Activated gamma-delta T cell treated with Interleukin-2 at 50 U/mL for 16 hours (primary cell): Measurements from ENCODE around the gene PATZ1.

Experiments
- DNase-seq: peaks from one replicate; pipeline ENCODE4 v3.0.0-alpha.2; 2020

PATZ1 gene

DNA sequence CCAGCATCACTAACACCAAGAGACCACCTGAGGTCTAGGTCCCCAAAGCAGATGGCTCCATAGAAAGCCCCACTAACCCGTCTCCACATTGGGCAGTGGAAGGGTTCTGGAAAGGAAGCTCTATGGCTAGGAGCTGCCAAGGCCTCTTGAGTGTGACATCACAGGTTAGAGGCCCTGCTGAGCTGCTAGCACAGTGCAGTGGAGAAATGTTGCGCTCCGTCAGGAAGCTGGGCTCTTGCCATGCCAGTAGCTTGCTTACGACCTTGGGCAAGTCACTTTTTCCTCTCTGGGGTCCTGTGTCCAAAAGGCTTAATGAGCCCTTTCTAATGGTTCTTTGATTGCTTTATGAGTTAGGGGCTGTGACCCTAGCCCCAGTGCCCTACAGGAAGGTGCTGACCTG lies 64.4 kb downstream of the PATZ1 start:
- no peak for DNase-seq

DNA sequence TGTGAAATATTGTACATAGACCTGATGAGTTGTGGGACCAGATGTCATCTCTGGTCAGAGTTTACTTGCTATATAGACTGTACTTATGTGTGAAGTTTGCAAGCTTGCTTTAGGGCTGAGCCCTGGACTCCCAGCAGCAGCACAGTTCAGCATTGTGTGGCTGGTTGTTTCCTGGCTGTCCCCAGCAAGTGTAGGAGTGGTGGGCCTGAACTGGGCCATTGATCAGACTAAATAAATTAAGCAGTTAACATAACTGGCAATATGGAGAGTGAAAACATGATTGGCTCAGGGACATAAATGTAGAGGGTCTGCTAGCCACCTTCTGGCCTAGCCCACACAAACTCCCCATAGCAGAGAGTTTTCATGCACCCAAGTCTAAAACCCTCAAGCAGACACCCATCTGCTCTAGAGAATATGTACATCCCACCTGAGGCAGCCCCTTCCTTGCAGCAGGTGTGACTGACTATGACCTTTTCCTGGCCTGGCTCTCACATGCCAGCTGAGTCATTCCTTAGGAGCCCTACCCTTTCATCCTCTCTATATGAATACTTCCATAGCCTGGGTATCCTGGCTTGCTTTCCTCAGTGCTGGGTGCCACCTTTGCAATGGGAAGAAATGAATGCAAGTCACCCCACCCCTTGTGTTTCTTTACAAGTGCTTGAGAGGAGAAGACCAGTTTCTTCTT lies 66.2 kb downstream of the PATZ1 start:
- no peak for DNase-seq

DNA sequence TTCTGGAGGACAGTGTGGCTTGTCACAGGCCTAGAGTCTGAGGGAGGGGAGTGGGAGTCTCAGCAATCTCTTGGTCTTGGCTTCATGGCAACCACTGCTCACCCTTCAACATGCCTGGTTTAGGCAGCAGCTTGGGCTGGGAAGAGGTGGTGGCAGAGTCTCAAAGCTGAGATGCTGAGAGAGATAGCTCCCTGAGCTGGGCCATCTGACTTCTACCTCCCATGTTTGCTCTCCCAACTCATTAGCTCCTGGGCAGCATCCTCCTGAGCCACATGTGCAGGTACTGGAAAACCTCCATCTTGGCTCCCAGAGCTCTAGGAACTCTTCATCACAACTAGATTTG lies 66.8 kb downstream of the PATZ1 start:
- DNase-seq: no peak

DNA sequence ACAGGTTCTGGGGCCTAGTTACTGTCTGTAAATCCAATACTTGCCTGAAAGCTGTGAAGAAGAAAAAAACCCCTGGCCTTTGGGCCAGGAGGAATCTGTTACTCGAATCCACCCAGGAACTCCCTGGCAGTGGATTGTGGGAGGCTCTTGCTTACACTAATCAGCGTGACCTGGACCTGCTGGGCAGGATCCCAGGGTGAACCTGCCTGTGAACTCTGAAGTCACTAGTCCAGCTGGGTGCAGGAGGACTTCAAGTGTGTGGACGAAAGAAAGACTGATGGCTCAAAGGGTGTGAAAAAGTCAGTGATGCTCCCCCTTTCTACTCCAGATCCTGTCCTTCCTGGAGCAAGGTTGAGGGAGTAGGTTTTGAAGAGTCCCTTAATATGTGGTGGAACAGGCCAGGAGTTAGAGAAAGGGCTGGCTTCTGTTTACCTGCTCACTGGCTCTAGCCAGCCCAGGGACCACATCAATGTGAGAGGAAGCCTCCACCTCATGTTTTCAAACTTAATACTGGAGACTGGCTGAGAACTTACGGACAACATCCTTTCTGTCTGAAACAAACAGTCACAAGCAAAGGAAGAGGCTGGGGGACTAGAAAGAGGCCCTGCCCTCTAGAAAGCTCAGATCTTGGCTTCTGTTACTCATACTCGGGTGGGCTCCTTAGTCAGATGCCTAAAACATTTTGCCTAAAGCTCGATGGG lies 67.4 kb downstream of the PATZ1 start:
- DNase-seq: peak; percentile 45

DNA sequence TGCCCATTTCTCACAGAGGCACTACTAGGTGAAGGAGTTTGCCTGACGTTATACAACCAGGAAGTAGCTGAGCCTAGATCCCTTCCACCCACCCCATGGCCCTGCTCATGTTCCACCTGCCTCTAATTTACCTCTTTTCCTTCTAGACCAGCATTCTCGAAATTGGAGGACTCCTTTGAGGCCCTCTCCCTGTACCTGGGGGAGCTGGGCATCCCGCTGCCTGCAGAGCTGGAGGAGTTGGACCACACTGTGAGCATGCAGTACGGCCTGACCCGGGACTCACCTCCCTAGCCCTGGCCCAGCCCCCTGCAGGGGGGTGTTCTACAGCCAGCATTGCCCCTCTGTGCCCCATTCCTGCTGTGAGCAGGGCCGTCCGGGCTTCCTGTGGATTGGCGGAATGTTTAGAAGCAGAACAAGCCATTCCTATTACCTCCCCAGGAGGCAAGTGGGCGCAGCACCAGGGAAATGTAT lies 68.0 kb downstream of the PATZ1 start:
- no peak for DNase-seq

DNA sequence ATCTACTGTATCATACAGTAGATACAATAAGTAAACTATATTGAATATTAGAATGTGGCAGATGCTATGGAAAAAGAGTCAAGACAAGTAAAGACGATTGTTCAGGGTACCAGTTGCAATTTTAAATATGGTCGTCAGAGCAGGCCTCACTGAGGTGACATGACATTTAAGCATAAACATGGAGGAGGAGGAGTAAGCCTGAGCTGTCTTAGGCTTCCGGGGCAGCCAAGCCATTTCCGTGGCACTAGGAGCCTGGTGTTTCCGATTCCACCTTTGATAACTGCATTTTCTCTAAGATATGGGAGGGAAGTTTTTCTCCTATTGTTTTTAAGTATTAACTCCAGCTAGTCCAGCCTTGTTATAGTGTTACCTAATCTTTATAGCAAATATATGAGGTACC lies 68.4 kb downstream of the PATZ1 start:
- DNase-seq: no peak

DNA sequence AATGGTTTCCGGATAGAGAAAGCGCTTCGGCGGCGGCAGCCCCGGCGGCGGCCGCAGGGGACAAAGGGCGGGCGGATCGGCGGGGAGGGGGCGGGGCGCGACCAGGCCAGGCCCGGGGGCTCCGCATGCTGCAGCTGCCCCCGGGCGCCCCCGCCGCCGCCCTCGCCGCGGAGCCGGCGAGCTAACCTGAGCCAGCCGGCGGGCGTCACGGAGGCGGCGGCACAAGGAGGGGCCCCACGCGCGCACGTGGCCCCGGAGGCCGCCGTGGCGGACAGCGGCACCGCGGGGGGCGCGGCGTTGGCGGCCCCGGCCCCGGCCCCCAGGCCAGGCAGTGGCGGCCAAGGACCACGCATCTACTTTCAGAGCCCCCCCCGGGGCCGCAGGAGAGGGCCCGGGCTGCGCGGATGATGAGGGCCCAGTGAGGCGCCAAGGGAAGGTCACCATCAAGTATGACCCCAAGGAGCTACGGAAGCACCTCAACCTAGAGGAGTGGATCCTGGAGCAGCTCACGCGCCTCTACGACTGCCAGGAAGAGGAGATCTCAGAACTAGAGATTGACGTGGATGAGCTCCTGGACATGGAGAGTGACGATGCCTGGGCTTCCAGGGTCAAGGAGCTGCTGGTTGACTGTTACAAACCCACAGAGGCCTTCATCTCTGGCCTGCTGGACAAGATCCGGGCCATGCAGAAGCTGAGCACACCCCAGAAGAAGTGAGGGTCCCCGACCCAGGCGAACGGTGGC lies 69.5 kb downstream of the PATZ1 start:
- no peak for DNase-seq
